Measurements from ENCODE around the gene TLL1. TPM values are rescaled to one million over a fixed set of nuclear protein-coding genes. Genes with fewer than 3 reads are reported as not detected.

TLL1 gene
- total and polyA plus RNA-seq, 2 of the 13 experiments (the other 11 are each of a cell fraction or from before 2014, with no cell fraction given), result not detected

- BruUV-seq (replicated peaks), result no TSS peak
- H3K4me1 ChIP-seq (ENCODE audit: insufficient read depth, low read length), result no peaks in the 10 kb centered on the region
- in situ Hi-C loops (cut with HindIII; ENCODE audit: extremely low pct_ligation_motif_present, low pct_unique_long_range_greater_than_20kb), result loop anchor here (10.0 kb wide), 1 partner anchor 229 kb away; no protein-coding TSS in a partner anchor
- TF ChIP-seq HNRNPLL (IDR thresholded peaks at IDR 0.05; ENCODE audit: low read depth, low read length, poor library complexity, severe bottlenecking) (no peak), ZNF891 (CRISPR knock-in tag; IDR thresholded peaks at IDR 0.05) (no peak), JARID2 (CRISPR knock-in tag; IDR thresholded peaks at IDR 0.05; ENCODE audit: insufficient replicate concordance) (no peak), ZBTB21 (CRISPR knock-in tag; IDR thresholded peaks at IDR 0.05) (no peak), RBM22 (optimal IDR thresholded peaks at IDR 0.05; ENCODE audit: low read length) (no peak), ZNF775 (CRISPR knock-in tag; IDR thresholded peaks at IDR 0.05; ENCODE audit: borderline replicate concordance) (no peak), ZBTB26 (CRISPR knock-in tag; IDR thresholded peaks at IDR 0.05; ENCODE audit: borderline replicate concordance) (no peak), ZNF317 (CRISPR knock-in tag; IDR thresholded peaks at IDR 0.05) (no peak), REXO4 (CRISPR knock-in tag; IDR thresholded peaks at IDR 0.05; ENCODE audit: borderline replicate concordance) (no peak), PHF21A (CRISPR knock-in tag; IDR thresholded peaks at IDR 0.05) (no peak), ZC3H13 (CRISPR knock-in tag; IDR thresholded peaks at IDR 0.05) (no peak), SOX13 (IDR thresholded peaks at IDR 0.05) (no peak), SOX13 (CRISPR knock-in tag; conservative IDR thresholded peaks at IDR 0.05 in 1 of 2, IDR thresholded peaks at IDR 0.05 in 1 of 2) (no peak), ZZZ3 (CRISPR knock-in tag; IDR thresholded peaks at IDR 0.05; ENCODE audit: borderline replicate concordance) (no peak)
- TF ChIP-seq, protein P1, sequence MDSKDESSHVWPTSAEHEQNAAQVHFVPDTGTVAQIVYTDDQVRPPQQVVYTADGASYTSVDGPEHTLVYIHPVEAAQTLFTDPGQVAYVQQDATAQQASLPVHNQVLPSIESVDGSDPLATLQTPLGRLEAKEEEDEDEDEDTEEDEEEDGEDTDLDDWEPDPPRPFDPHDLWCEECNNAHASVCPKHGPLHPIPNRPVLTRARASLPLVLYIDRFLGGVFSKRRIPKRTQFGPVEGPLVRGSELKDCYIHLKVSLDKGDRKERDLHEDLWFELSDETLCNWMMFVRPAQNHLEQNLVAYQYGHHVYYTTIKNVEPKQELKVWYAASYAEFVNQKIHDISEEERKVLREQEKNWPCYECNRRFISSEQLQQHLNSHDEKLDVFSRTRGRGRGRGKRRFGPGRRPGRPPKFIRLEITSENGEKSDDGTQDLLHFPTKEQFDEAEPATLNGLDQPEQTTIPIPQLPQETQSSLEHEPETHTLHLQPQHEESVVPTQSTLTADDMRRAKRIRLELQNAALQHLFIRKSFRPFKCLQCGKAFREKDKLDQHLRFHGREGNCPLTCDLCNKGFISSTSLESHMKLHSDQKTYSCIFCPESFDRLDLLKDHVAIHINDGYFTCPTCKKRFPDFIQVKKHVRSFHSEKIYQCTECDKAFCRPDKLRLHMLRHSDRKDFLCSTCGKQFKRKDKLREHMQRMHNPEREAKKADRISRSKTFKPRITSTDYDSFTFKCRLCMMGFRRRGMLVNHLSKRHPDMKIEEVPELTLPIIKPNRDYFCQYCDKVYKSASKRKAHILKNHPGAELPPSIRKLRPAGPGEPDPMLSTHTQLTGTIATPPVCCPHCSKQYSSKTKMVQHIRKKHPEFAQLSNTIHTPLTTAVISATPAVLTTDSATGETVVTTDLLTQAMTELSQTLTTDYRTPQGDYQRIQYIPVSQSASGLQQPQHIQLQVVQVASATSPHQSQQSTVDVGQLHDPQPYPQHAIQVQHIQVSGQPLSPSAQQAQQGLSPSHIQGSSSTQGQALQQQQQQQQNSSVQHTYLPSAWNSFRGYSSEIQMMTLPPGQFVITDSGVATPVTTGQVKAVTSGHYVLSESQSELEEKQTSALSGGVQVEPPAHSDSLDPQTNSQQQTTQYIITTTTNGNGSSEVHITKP (CRISPR knock-in tag; IDR thresholded peaks at IDR 0.05; ENCODE audit: low read depth), result no peak
- TF ChIP-seq, protein P2, sequence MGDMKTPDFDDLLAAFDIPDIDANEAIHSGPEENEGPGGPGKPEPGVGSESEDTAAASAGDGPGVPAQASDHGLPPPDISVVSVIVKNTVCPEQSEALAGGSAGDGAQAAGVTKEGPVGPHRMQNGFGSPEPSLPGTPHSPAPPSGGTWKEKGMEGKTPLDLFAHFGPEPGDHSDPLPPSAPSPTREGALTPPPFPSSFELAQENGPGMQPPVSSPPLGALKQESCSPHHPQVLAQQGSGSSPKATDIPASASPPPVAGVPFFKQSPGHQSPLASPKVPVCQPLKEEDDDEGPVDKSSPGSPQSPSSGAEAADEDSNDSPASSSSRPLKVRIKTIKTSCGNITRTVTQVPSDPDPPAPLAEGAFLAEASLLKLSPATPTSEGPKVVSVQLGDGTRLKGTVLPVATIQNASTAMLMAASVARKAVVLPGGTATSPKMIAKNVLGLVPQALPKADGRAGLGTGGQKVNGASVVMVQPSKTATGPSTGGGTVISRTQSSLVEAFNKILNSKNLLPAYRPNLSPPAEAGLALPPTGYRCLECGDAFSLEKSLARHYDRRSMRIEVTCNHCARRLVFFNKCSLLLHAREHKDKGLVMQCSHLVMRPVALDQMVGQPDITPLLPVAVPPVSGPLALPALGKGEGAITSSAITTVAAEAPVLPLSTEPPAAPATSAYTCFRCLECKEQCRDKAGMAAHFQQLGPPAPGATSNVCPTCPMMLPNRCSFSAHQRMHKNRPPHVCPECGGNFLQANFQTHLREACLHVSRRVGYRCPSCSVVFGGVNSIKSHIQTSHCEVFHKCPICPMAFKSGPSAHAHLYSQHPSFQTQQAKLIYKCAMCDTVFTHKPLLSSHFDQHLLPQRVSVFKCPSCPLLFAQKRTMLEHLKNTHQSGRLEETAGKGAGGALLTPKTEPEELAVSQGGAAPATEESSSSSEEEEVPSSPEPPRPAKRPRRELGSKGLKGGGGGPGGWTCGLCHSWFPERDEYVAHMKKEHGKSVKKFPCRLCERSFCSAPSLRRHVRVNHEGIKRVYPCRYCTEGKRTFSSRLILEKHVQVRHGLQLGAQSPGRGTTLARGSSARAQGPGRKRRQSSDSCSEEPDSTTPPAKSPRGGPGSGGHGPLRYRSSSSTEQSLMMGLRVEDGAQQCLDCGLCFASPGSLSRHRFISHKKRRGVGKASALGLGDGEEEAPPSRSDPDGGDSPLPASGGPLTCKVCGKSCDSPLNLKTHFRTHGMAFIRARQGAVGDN (CRISPR knock-in tag; IDR thresholded peaks at IDR 0.05), result no peak
Measured at GRCh38 chr4:165866019-165866650, 6.9 kb upstream of the TLL1 start.

More at GRCh38 chr4:165866019-165866650, 6.9 kb upstream of the TLL1 start:
- intact Hi-C loops (cut with micrococcal nuclease; ENCODE audit: unreplicated experiment), result no loop called here
- FAIRE-seq, result no peak
- Histone ChIP-seq H3K79me2 (ENCODE audit: insufficient read depth, low read length) (no peaks in the 10 kb centered on the region), H2AFZ (ENCODE audit: low read length) (no peak overlapping the region), H3K9ac (ENCODE audit: insufficient read depth, low read depth, low read length) (no peak overlapping the region), H3K27ac (ENCODE audit: extremely low read length, insufficient read depth, low read length) (no peak overlapping the region), H3K27me3 (ENCODE audit: control insufficient read depth in 1 of 2, insufficient read depth in 2 of 2, low read length in 2 of 2) (no peaks in the 10 kb centered on the region), H4K20me1 (ENCODE audit: insufficient read depth, low read length) (no peaks in the 10 kb centered on the region), H3K4me2 (ENCODE audit: low read depth, low read length) (no peak overlapping the region), H3K36me3 (replicated peaks in 1 of 2; ENCODE audit: control insufficient read depth in 1 of 2, insufficient read depth in 2 of 2, low read length in 2 of 2) (no peaks in the 10 kb centered on the region), H3K4me3 (replicated peaks in 1 of 3; ENCODE audit: insufficient read depth in 1 of 3, low read depth in 2 of 3, low read length in 3 of 3) (no peak overlapping the region), H3K9me3 (ENCODE audit: low read length) (no peaks in the 10 kb centered on the region)
- WGBS (ENCODE audit: low lambda C conversion rate), result 22% methylated on average over 7 of the region's 7 CpGs
- POLR2A ChIA-PET, result no interaction called here
- DNase-seq (ENCODE audit: low spot score), result no peak
- no peak for ATAC-seq
- CTCF ChIA-PET (ENCODE audit: low intra/inter-chr PET ratio, low total read pairs), result no interaction called here

Measured in HepG2 (cell line).